GM23338 (cell line): ENCODE results near the gene RINL. TPM values are rescaled to one million over a fixed set of nuclear protein-coding genes. Genes with fewer than 3 reads are reported as not detected.

Experiments
- ATAC-seq: fragments of 200-7000 bp; cut with Tn5 transposase; 3 replicates; pipeline ENCODE4 v1.9.1; 2020
- DNase-seq: peaks from one replicate; pipeline ENCODE4 v3.0.0-alpha.2; 2015; ENCODE audit warnings: low spot score
- H2AFZ ChIP-seq: fragments of 200-600 bp; sonication (generic); 2 replicates; pipeline ENCODE4 v1.8.0; 2016; ENCODE audit warnings: antibody characterized with exemption, mild to moderate bottlenecking, moderate library complexity
- H3F3A ChIP-seq: fragments of 200-600 bp; sonication (generic); replicated peaks from 2 replicates; pipeline ENCODE4 v1.8.0; 2017; ENCODE audit warnings: antibody characterized with exemption, mixed run types, low read depth
- H3K27ac ChIP-seq: fragments of 200-600 bp; sonication (generic); 2 replicates; pipeline ENCODE4 v1.6.1; 2016; ENCODE audit warnings: low read depth
- H3K27me3 ChIP-seq: fragments of 200-600 bp; sonication (generic); 2 replicates; pipeline ENCODE4 v1.8.0; 2016; ENCODE audit warnings: mild to moderate bottlenecking, mixed run types, moderate library complexity; ENCODE audit not compliant: insufficient read depth
- H3K36me3 ChIP-seq: fragments of 200-600 bp; sonication (generic); 2 replicates; pipeline ENCODE4 v1.8.0; 2016; ENCODE audit warnings: mild to moderate bottlenecking; ENCODE audit not compliant: insufficient read depth
- H3K4me1 ChIP-seq: fragments of 200-600 bp; sonication (generic); 2 replicates; pipeline ENCODE4 v1.8.0; 2016; ENCODE audit warnings: mild to moderate bottlenecking, moderate library complexity; ENCODE audit not compliant: insufficient read depth
- H3K4me2 ChIP-seq: fragments of 200-600 bp; sonication (generic); 2 replicates; pipeline ENCODE4 v1.7.1; 2017; ENCODE audit warnings: mixed run types
- H3K4me3 ChIP-seq: fragments of 200-600 bp; sonication (generic); 2 replicates; pipeline ENCODE4 v1.6.1; 2016; ENCODE audit warnings: mixed run types
- H3K79me2 ChIP-seq: fragments of 200-600 bp; sonication (generic); replicated peaks from 2 replicates; pipeline ENCODE4 v1.8.0; 2017; ENCODE audit warnings: mild to moderate bottlenecking; ENCODE audit not compliant: insufficient read depth
- H3K9me2 ChIP-seq: fragments of 200-600 bp; sonication (generic); 2 replicates; pipeline ENCODE4 v1.8.0; 2017; ENCODE audit not compliant: insufficient read depth
- H4K20me1 ChIP-seq: fragments of 200-600 bp; sonication (generic); replicated peaks from 2 replicates; pipeline ENCODE4 v1.8.0; 2017; ENCODE audit warnings: mild to moderate bottlenecking; ENCODE audit not compliant: insufficient read depth
- H3K27ac Mint-ChIP-seq: 2 replicates; pipeline ENCODE4 v1.8.0; 2020; ENCODE audit warnings: inconsistent platforms, mild to moderate bottlenecking, moderate library complexity, mixed read lengths
- H3K27me3 Mint-ChIP-seq: 3 replicates; pipeline ENCODE4 v1.8.0; 2022; ENCODE audit warnings: low read depth, mild to moderate bottlenecking, moderate library complexity, mixed read lengths, inconsistent platforms; ENCODE audit not compliant: insufficient read depth, poor library complexity
- H3K36me3 Mint-ChIP-seq: 3 replicates; pipeline ENCODE4 v1.8.0; 2021; ENCODE audit warnings: low read depth, mild to moderate bottlenecking, inconsistent platforms, moderate library complexity, mixed read lengths
- H3K4me1 Mint-ChIP-seq: 3 replicates; pipeline ENCODE4 v1.8.0; 2020; ENCODE audit warnings: mild to moderate bottlenecking, inconsistent platforms, mixed read lengths
- H3K4me3 Mint-ChIP-seq: 3 replicates; pipeline ENCODE4 v1.8.0; 2021; ENCODE audit warnings: moderate library complexity, mild to moderate bottlenecking, inconsistent platforms, mixed read lengths
- H3K9me3 Mint-ChIP-seq: 3 replicates; pipeline ENCODE4 v1.8.0; 2020; ENCODE audit warnings: moderate library complexity, mild to moderate bottlenecking, inconsistent platforms, mixed read lengths
- CREB1 ChIP-seq: fragments of 250-450 bp; sonication (Bioruptor Pico); IDR thresholded peaks from 2 replicates; pipeline ENCODE4 v1.5.0; 2020; ENCODE audit warnings: low read depth, mild to moderate bottlenecking, moderate library complexity
- NANOG ChIP-seq: IDR thresholded peaks from 2 replicates; pipeline ENCODE4 v1.6.1; 2016; ENCODE audit warnings: antibody characterized with exemption, borderline replicate concordance
- POLR2AphosphoS5 ChIP-seq: IDR thresholded peaks from 2 replicates; pipeline ENCODE4 v1.6.1; 2016; ENCODE audit warnings: antibody characterized with exemption, low read depth
- STAT1 ChIP-seq: IDR thresholded peaks from one replicate; pipeline ENCODE4 v1.6.1; 2016; ENCODE audit warnings: antibody characterized with exemption; ENCODE audit not compliant: unreplicated experiment
- polyA plus RNA-seq: library from polyadenylated mRNA; unstranded; fragments of >200 nt; fragmentation: Nextera tagmentation; extraction: Ambion mirVana; gene quantifications from 2 replicates; pipeline ENCODE4 v1.2.1, GENCODE V29; 2016
- total RNA-seq: library from RNA; depleted of rRNA; stranded (reverse); fragments of >200 nt; shearing (Covaris generic); gene quantifications from 2 replicates; pipeline ENCODE4 v1.2.3, GENCODE V29; 2014
- TF ChIP-seq, protein P1 (sequence below), 2 experiments: fragments of 200-600 bp in 1 of 2; sonication (generic) in 1 of 2; conservative IDR thresholded peaks; 2 replicates each; pipeline versions ENCODE4 v1.5.1 to v1.6.1; 2016 to 2017; ENCODE audit warnings: antibody characterized with exemption in 2 of 2, low read depth in 2 of 2, mild to moderate bottlenecking in 2 of 2, moderate library complexity in 1 of 2

The RINL gene
- total and polyA plus RNA-seq, 2 experiments from 2014 or later: 11.2 to 21.4 TPM

- H3K9me3 Mint-ChIP-seq: peaks cover 8% of the 10 kb centered on the region; the same call in 2 of the 3 replicates
- H3K4me2 ChIP-seq: peak within 1 kb of the TSS; percentile 95
- H3K36me3 Mint-ChIP-seq: peaks cover 46% of the 10 kb centered on the region
- DNase-seq (peak; percentile 100), ATAC-seq (peak; percentile 60)
- peaks cover 43% of the 10 kb centered on the region for H3F3A ChIP-seq
- H3K27me3 ChIP-seq: no peaks in the 10 kb centered on the region
- H3K4me1 Mint-ChIP-seq: peaks cover 27% of the 10 kb centered on the region
- TF ChIP-seq CREB1 (CRISPR knock-in tag): peak; percentile 96
- peak; percentile 87 for TF ChIP-seq POLR2AphosphoS5
- TF ChIP-seq STAT1: no peak
- TF ChIP-seq, protein P1, sequence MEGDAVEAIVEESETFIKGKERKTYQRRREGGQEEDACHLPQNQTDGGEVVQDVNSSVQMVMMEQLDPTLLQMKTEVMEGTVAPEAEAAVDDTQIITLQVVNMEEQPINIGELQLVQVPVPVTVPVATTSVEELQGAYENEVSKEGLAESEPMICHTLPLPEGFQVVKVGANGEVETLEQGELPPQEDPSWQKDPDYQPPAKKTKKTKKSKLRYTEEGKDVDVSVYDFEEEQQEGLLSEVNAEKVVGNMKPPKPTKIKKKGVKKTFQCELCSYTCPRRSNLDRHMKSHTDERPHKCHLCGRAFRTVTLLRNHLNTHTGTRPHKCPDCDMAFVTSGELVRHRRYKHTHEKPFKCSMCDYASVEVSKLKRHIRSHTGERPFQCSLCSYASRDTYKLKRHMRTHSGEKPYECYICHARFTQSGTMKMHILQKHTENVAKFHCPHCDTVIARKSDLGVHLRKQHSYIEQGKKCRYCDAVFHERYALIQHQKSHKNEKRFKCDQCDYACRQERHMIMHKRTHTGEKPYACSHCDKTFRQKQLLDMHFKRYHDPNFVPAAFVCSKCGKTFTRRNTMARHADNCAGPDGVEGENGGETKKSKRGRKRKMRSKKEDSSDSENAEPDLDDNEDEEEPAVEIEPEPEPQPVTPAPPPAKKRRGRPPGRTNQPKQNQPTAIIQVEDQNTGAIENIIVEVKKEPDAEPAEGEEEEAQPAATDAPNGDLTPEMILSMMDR (conservative IDR thresholded peaks at IDR 0.05; ENCODE audit: low read depth in 2 of 2): peak; percentile 14 to 22; a peak in 2 of 4 replicates
- H3K27me3 Mint-ChIP-seq: peaks cover 38% of the 10 kb centered on the region
- H3K27ac ChIP-seq: peak within 1 kb of the TSS; percentile 98
- H3K4me3 Mint-ChIP-seq: peak within 1 kb of the TSS; percentile 92
- H3K4me3 ChIP-seq: peak within 1 kb of the TSS; percentile 72
- H2AFZ ChIP-seq: no peak within 1 kb of the TSS
- H4K20me1 ChIP-seq: peaks cover 32% of the 10 kb centered on the region
- H3K9me2 ChIP-seq: no peaks in the 10 kb centered on the region
- peaks cover 43% of the 10 kb centered on the region for H3K79me2 ChIP-seq
- peak within 1 kb of the TSS; percentile 99 for H3K27ac Mint-ChIP-seq
- peaks cover 11% of the 10 kb centered on the region; the same call in 1 of the 2 replicates for H3K4me1 ChIP-seq
- peaks cover 31% of the 10 kb centered on the region for H3K36me3 ChIP-seq
Measured at GRCh38 chr19:38849860-38850435, 28.1 kb downstream of the RINL start, which contains the start of gene HNRNPL. TSS of gene HNRNPL (minus strand) at chr19:38849986. CDS start at chr19:38849966, 20 bp downstream.

GRCh38 chr19:38849147-38849859 lies 28.8 kb downstream of the RINL start:
- peaks cover 50% of the 10 kb centered on the region for H3K79me2 ChIP-seq
- peak; percentile 9 for ATAC-seq

More at GRCh38 chr19:38849147-38849859, 28.8 kb downstream of the RINL start:
- Histone ChIP-seq H4K20me1 (peaks cover 38% of the 10 kb centered on the region), H3K4me3 (peak overlapping the region; percentile 72), H3K27ac (peak overlapping the region; percentile 98), H2AFZ (no peak overlapping the region), H3K9me2 (no peaks in the 10 kb centered on the region), H3K27me3 (no peaks in the 10 kb centered on the region), H3K36me3 (peaks cover 37% of the 10 kb centered on the region), H3F3A (peaks cover 50% of the 10 kb centered on the region), H3K4me1 (peaks cover 11% of the 10 kb centered on the region; the same call in 1 of the 2 replicates), H3K4me2 (peak overlapping the region; percentile 95)
- H3K4me3 Mint-ChIP-seq: peak overlapping the region; percentile 92
- no peak for TF ChIP-seq NANOG
- TF ChIP-seq CREB1 (CRISPR knock-in tag): peak; percentile 79
- peaks cover 29% of the 10 kb centered on the region for H3K4me1 Mint-ChIP-seq
- H3K36me3 Mint-ChIP-seq: peaks cover 51% of the 10 kb centered on the region
- H3K9me3 Mint-ChIP-seq: peaks cover 8% of the 10 kb centered on the region; the same call in 2 of the 3 replicates
- peak; percentile 94 for DNase-seq
- H3K27me3 Mint-ChIP-seq: peaks cover 40% of the 10 kb centered on the region
- peak overlapping the region; percentile 99 for H3K27ac Mint-ChIP-seq
